Fibroblast of lung (primary cell): ENCODE measurements around the gene RCSD1. TPM values are rescaled to one million over a fixed set of nuclear protein-coding genes. Genes with fewer than 3 reads are reported as not detected.
"Not testable (repeated sequence)": the region's sequence is repeated elsewhere in the genome, so short reads cannot be mapped to it uniquely, and the experiment has no call there.

ENCODE experiments used
- DNase-seq, 2 donors: peaks; one replicate each; pipeline versions ENCODE4 v3.0.0 to v3.0.0-alpha.2; 2010; ENCODE audit warnings: low read depth in 2 of 2
- H2AFZ ChIP-seq: 2 replicates; pipeline ENCODE4 v1.5.1; 2012; ENCODE audit warnings: low read length, control low read depth, inconsistent platforms
- H3K27ac ChIP-seq: 2 replicates; pipeline ENCODE4 v1.5.1; 2011; ENCODE audit warnings: low read length, control low read depth; ENCODE audit not compliant: insufficient read depth
- H3K27me3 ChIP-seq: 2 replicates; pipeline ENCODE4 v1.5.1; 2011; ENCODE audit warnings: mild to moderate bottlenecking, low read length; ENCODE audit not compliant: control insufficient read depth, insufficient read depth
- H3K36me3 ChIP-seq: 2 replicates; pipeline ENCODE4 v1.5.1; 2011; ENCODE audit warnings: low read length; ENCODE audit not compliant: control insufficient read depth, insufficient read depth
- H3K4me1 ChIP-seq: 2 replicates; pipeline ENCODE4 v1.5.1; 2011; ENCODE audit warnings: low read length; ENCODE audit not compliant: control insufficient read depth, insufficient read depth; ENCODE audit errors: extremely low read depth
- H3K4me2 ChIP-seq: 2 replicates; pipeline ENCODE4 v1.5.1; 2011; ENCODE audit warnings: low read length, control low read depth; ENCODE audit not compliant: insufficient read depth; ENCODE audit errors: extremely low read depth
- H3K4me3 ChIP-seq, 4 experiments: fragments of 200-600 bp in 1 of 4; sonication (generic) in 1 of 4; replicated peaks in 1 of 4; 2 replicates each; pipeline ENCODE4 v1.5.1; 2011 to 2016; ENCODE audit warnings: low read length in 4 of 4, low read depth in 3 of 4, mild to moderate bottlenecking in 3 of 4, control low read depth in 2 of 4, inconsistent platforms in 1 of 4, mixed read lengths in 1 of 4; ENCODE audit not compliant: insufficient read depth in 1 of 4; ENCODE audit errors: control extremely low read depth in 1 of 4
- H3K79me2 ChIP-seq: 2 replicates; pipeline ENCODE4 v1.5.1; 2012; ENCODE audit warnings: mild to moderate bottlenecking, low read length, inconsistent platforms; ENCODE audit not compliant: control insufficient read depth, insufficient read depth
- H3K9ac ChIP-seq: 2 replicates; pipeline ENCODE4 v1.5.1; 2011; ENCODE audit warnings: mild to moderate bottlenecking, low read length, control low read depth; ENCODE audit not compliant: insufficient read depth
- H3K9me3 ChIP-seq: 2 replicates; pipeline ENCODE4 v1.5.1; 2012; ENCODE audit warnings: low read depth, low read length; ENCODE audit not compliant: control insufficient read depth, insufficient read depth
- H4K20me1 ChIP-seq: 2 replicates; pipeline ENCODE4 v1.5.1; 2011; ENCODE audit warnings: low read length; ENCODE audit not compliant: control insufficient read depth, insufficient read depth; ENCODE audit errors: extremely low read depth
- CTCF ChIP-seq, 2 donors: IDR thresholded peaks in 1 of 2; conservative IDR thresholded peaks in 1 of 2; 1 replicate in 1 of 2; 2 replicates in 1 of 2; pipeline ENCODE4 v1.5.1; 2011 to 2012; ENCODE audit warnings: low read length in 2 of 2, control low read depth in 1 of 2, inconsistent platforms in 1 of 2, low read depth in 1 of 2, mild to moderate bottlenecking in 1 of 2
- EZH2 ChIP-seq: IDR thresholded peaks from 2 replicates; pipeline ENCODE4 v1.5.1; 2012; ENCODE audit warnings: low read length, control low read depth, mild to moderate bottlenecking; ENCODE audit errors: missing control alignments
- polyA plus RNA-seq, 2 donors: library from polyadenylated mRNA; depleted of rRNA in 1 of 2; stranded (reverse) in 1 of 2; unstranded in 1 of 2; fragments of >200 nt; gene quantifications; 2 replicates each; pipeline ENCODE4 v1.2.1, GENCODE V29; 2011 to 2012; ENCODE audit warnings: missing spikeins in 1 of 2
- total RNA-seq: library from RNA; depleted of rRNA; stranded (reverse); fragments of >200 nt; gene quantifications from 2 replicates; pipeline ENCODE4 v1.2.1, GENCODE V29; 2014

RCSD1 gene
- total and polyA plus RNA-seq, 2 donors (not counting 1 experiment from before 2014, with no cell fraction given): under 0.01 to 4.1 TPM

- Histone ChIP-seq H4K20me1 (peaks cover 3% of the 10 kb centered on the region), H3K27ac (no peak overlapping the region), H3K79me2 (peaks cover 40% of the 10 kb centered on the region), H3K4me1 (no peaks in the 10 kb centered on the region), H3K9me3 (no peaks in the 10 kb centered on the region), H2AFZ (no peak overlapping the region), H3K27me3 (no peaks in the 10 kb centered on the region), H3K4me2 (no peak overlapping the region), H3K9ac (no peak overlapping the region), H3K4me3 (no peak overlapping the region), H3K36me3 (no peaks in the 10 kb centered on the region)
- TF ChIP-seq CTCF (conservative IDR thresholded peaks at IDR 0.05 in 1 of 2, IDR thresholded peaks at IDR 0.05 in 1 of 2; ENCODE audit: low read depth in 1 of 2, low read length in 2 of 2) (no peak), EZH2 (no peak)
- peak in 1 of 2 donors; percentile 63 for DNase-seq
Measured at GRCh38 chr1:167738158-167738557, 108.1 kb downstream of the RCSD1 start.

GRCh38 chr1:167739752-167740151 is 109.7 kb downstream of the RCSD1 start:
- no peak for DNase-seq
- H3K4me1 ChIP-seq: no peaks in the 10 kb centered on the region
- no peak overlapping the region for H3K4me3 ChIP-seq
- peaks cover 37% of the 10 kb centered on the region for H3K79me2 ChIP-seq
- H2AFZ ChIP-seq: no peak overlapping the region
- H3K9me3 ChIP-seq: no peaks in the 10 kb centered on the region
- peaks cover 3% of the 10 kb centered on the region for H4K20me1 ChIP-seq
- H3K27me3 ChIP-seq: no peaks in the 10 kb centered on the region
- no peak overlapping the region for H3K27ac ChIP-seq
- TF ChIP-seq EZH2 (no peak), CTCF (conservative IDR thresholded peaks at IDR 0.05 in 1 of 2, IDR thresholded peaks at IDR 0.05 in 1 of 2; ENCODE audit: low read depth in 1 of 2, low read length in 2 of 2) (no peak)
- no peak overlapping the region for H3K4me2 ChIP-seq
- no peak overlapping the region for H3K9ac ChIP-seq
- no peaks in the 10 kb centered on the region for H3K36me3 ChIP-seq

GRCh38 chr1:167741103-167741502 is 111.1 kb downstream of the RCSD1 start:
- H3K9me3 ChIP-seq, H3K36me3 ChIP-seq, DNase-seq, H4K20me1 ChIP-seq, H3K4me3 ChIP-seq, H3K4me2 ChIP-seq, H2AFZ ChIP-seq, H3K27ac ChIP-seq, H3K9ac ChIP-seq, H3K4me1 ChIP-seq, H3K27me3 ChIP-seq: not testable (repeated sequence)
- H3K79me2 ChIP-seq: peaks cover 43% of the 10 kb centered on the region

GRCh38 chr1:167742392-167743057 is 112.5 kb downstream of the RCSD1 start:
- not testable (repeated sequence) for H4K20me1 ChIP-seq, H3K4me3 ChIP-seq, H2AFZ ChIP-seq, H3K4me1 ChIP-seq, DNase-seq, H3K9ac ChIP-seq, H3K4me2 ChIP-seq, H3K36me3 ChIP-seq, H3K27ac ChIP-seq, H3K9me3 ChIP-seq, H3K27me3 ChIP-seq
- H3K79me2 ChIP-seq: peaks cover 43% of the 10 kb centered on the region
